H1 (cell line): ENCODE measurements around the gene CLASP2. TPM values are rescaled to one million over a fixed set of nuclear protein-coding genes. Genes with fewer than 3 reads are reported as not detected.

ENCODE experiments used
- CTCF ChIA-PET: fragments of 300-600 bp; sonication (Branson Sonifier 250); formaldehyde crosslinking; loops from one replicate; lab custom pipeline; 2021; ENCODE audit not compliant: partially characterized antibody; lab: Charles Lee
- POLR2A ChIA-PET: fragments of 300-600 bp; sonication (Branson Sonifier 250); formaldehyde crosslinking; loops from one replicate; lab custom pipeline; 2021; ENCODE audit warnings: inconsistent platforms; ENCODE audit not compliant: partially characterized antibody; lab: Charles Lee
- DNase-seq, 2 experiments: peaks; one replicate each; pipeline versions ENCODE4 v3.0.0 to v3.0.0-alpha.2; 2010 to 2022; ENCODE audit warnings: low spot score in 2 of 2, low read depth in 1 of 2, mixed read lengths in 1 of 2
- FAIRE-seq: peaks from 2 replicates; lab custom pipeline; 2011; peaks lifted over from hg19 to GRCh38; lab: Jason Lieb, UNC
- H2AFZ ChIP-seq: 2 replicates; pipeline ENCODE4 v1.8.1; 2012; ENCODE audit warnings: low read length, inconsistent platforms
- H2AK5ac ChIP-seq: 2 replicates; pipeline ENCODE4 v1.6.1; 2013; ENCODE audit warnings: low read depth, low read length
- H2BK120ac ChIP-seq: replicated peaks from 2 replicates; pipeline ENCODE3; 2013; ENCODE audit warnings: low read depth, low read length, inconsistent platforms
- H2BK12ac ChIP-seq: 2 replicates; pipeline ENCODE4 v1.6.1; 2013; ENCODE audit warnings: low read depth, low read length
- H2BK15ac ChIP-seq: 2 replicates; pipeline ENCODE4 v1.6.1; 2013; ENCODE audit warnings: low read length
- H2BK20ac ChIP-seq: 2 replicates; pipeline ENCODE4 v1.6.1; 2013; ENCODE audit warnings: low read length
- H2BK5ac ChIP-seq: 2 replicates; pipeline ENCODE4 v1.6.1; 2013; ENCODE audit warnings: low read depth, low read length
- H3K14ac ChIP-seq: 2 replicates; pipeline ENCODE4 v1.6.1; 2013; ENCODE audit warnings: inconsistent platforms; ENCODE audit not compliant: insufficient read length
- H3K18ac ChIP-seq: 2 replicates; pipeline ENCODE4 v1.6.1; 2013; ENCODE audit warnings: low read length; ENCODE audit errors: extremely low read depth
- H3K23ac ChIP-seq: 2 replicates; pipeline ENCODE4 v1.6.1; 2013; ENCODE audit warnings: inconsistent platforms; ENCODE audit not compliant: insufficient read length
- H3K23me2 ChIP-seq: 2 replicates; pipeline ENCODE4 v1.6.1; 2013; ENCODE audit warnings: low read depth, low read length
- H3K27ac ChIP-seq: 2 replicates; pipeline ENCODE4 v1.6.1; 2011; ENCODE audit warnings: low read depth, low read length, inconsistent platforms
- H3K27me3 ChIP-seq, 4 experiments: replicated peaks in 1 of 4; 1 replicate in 1 of 4; 2 replicates in 3 of 4; pipeline versions ENCODE4 v1.6.1 to v1.8.1; 2011 to 2013; ENCODE audit warnings: low read length in 3 of 4, mild to moderate bottlenecking in 3 of 4, inconsistent platforms in 2 of 4, mixed read lengths in 2 of 4, moderate library complexity in 1 of 4; ENCODE audit not compliant: control insufficient read depth in 3 of 4, insufficient read depth in 3 of 4; ENCODE audit errors: extremely low read depth in 1 of 4
- H3K36me3 ChIP-seq, 4 experiments: 2 replicates each; pipeline versions ENCODE4 v1.6.1 to v1.8.1; 2011 to 2013; ENCODE audit warnings: mild to moderate bottlenecking in 4 of 4, low read length in 3 of 4, moderate library complexity in 2 of 4, control low read depth in 1 of 4, inconsistent platforms in 1 of 4; ENCODE audit not compliant: insufficient read depth in 4 of 4, control insufficient read depth in 2 of 4
- H3K4ac ChIP-seq: replicated peaks from 2 replicates; pipeline ENCODE3; 2013; ENCODE audit warnings: low read length, low read depth, mixed read lengths, inconsistent platforms; ENCODE audit not compliant: insufficient read length
- H3K4me1 ChIP-seq, 4 experiments: replicated peaks in 1 of 4; 1 replicate in 1 of 4; 2 replicates in 3 of 4; pipeline versions ENCODE4 v1.6.1 to v1.8.1; 2011 to 2013; ENCODE audit warnings: low read length in 3 of 4, inconsistent platforms in 2 of 4, mixed read lengths in 1 of 4; ENCODE audit not compliant: insufficient read depth in 4 of 4, control insufficient read depth in 3 of 4
- H3K4me2 ChIP-seq, 2 experiments: 2 replicates each; pipeline versions ENCODE4 v1.6.1 to v1.8.1; 2011 to 2013; ENCODE audit warnings: low read depth in 2 of 2, low read length in 2 of 2, control low read depth in 1 of 2, inconsistent platforms in 1 of 2, mild to moderate bottlenecking in 1 of 2; ENCODE audit not compliant: insufficient read depth in 1 of 2
- H3K4me3 ChIP-seq, 4 experiments: fragments of 200-600, 300-600 bp in 1 of 4; sonication (generic), shearing (Covaris generic), sonication (Bioruptor Twin) in 1 of 4; 2 replicates each; pipeline versions ENCODE4 v1.5.1 to v1.8.1; 2011 to 2016; ENCODE audit warnings: low read length in 4 of 4, low read depth in 3 of 4, control low read depth in 2 of 4, inconsistent platforms in 2 of 4, mild to moderate bottlenecking in 2 of 4, mixed read lengths in 1 of 4, moderate library complexity in 1 of 4; ENCODE audit not compliant: insufficient read depth in 2 of 4; ENCODE audit errors: extremely low read depth in 1 of 4
- H3K56ac ChIP-seq: replicated peaks from 2 replicates; pipeline ENCODE3; 2013; ENCODE audit warnings: low read depth, mild to moderate bottlenecking, mixed read lengths, low read length, inconsistent platforms; ENCODE audit not compliant: insufficient read length
- H3K79me1 ChIP-seq: 2 replicates; pipeline ENCODE4 v1.6.1; 2013; ENCODE audit warnings: low read depth, low read length, control low read depth
- H3K79me2 ChIP-seq, 2 experiments: 2 replicates each; pipeline versions ENCODE4 v1.6.1 to v1.8.1; 2012 to 2013; ENCODE audit warnings: low read length in 2 of 2, mild to moderate bottlenecking in 2 of 2, inconsistent platforms in 1 of 2; ENCODE audit not compliant: insufficient read depth in 2 of 2, control insufficient read depth in 1 of 2
- H3K9ac ChIP-seq, 4 experiments: replicated peaks in 1 of 4; 1 replicate in 1 of 4; 2 replicates in 3 of 4; pipeline versions ENCODE4 v1.6.1 to v1.8.1; 2011 to 2013; ENCODE audit warnings: low read depth in 3 of 4, low read length in 3 of 4, control low read depth in 2 of 4, mild to moderate bottlenecking in 2 of 4, moderate library complexity in 2 of 4, inconsistent platforms in 1 of 4; ENCODE audit errors: extremely low read depth in 1 of 4
- H3K9me3 ChIP-seq, 2 experiments: 2 replicates each; pipeline versions ENCODE4 v1.6.1 to v1.8.1; 2012 to 2013; ENCODE audit warnings: mild to moderate bottlenecking in 2 of 2, moderate library complexity in 2 of 2, control low read depth in 1 of 2, inconsistent platforms in 1 of 2, low read depth in 1 of 2, low read length in 1 of 2, mixed read lengths in 1 of 2; ENCODE audit not compliant: insufficient read depth in 2 of 2
- H4K20me1 ChIP-seq, 2 experiments: replicated peaks in 1 of 2; 2 replicates each; pipeline versions ENCODE3 to v1.8.1; 2011 to 2013; ENCODE audit warnings: inconsistent platforms in 2 of 2, low read length in 2 of 2, mild to moderate bottlenecking in 1 of 2; ENCODE audit not compliant: insufficient read depth in 2 of 2, control insufficient read depth in 1 of 2
- H4K5ac ChIP-seq: 2 replicates; pipeline ENCODE4 v1.6.1; 2013; ENCODE audit warnings: low read length, low read depth, mixed read lengths, inconsistent platforms; ENCODE audit not compliant: insufficient read length
- H4K8ac ChIP-seq: 2 replicates; pipeline ENCODE4 v1.8.0; 2013; ENCODE audit warnings: mild to moderate bottlenecking, moderate library complexity, low read length, inconsistent platforms; ENCODE audit not compliant: insufficient read depth; ENCODE audit errors: extremely low read depth
- H4K91ac ChIP-seq: replicated peaks from 2 replicates; pipeline ENCODE3; 2013; ENCODE audit warnings: low read length, mixed read lengths, inconsistent platforms; ENCODE audit not compliant: insufficient read length
- ATF2 ChIP-seq: IDR thresholded peaks from 2 replicates; pipeline ENCODE4 v1.6.1; 2012; ENCODE audit warnings: low read length, inconsistent platforms
- BCL11A ChIP-seq, 2 experiments: IDR thresholded peaks; one replicate each; pipeline ENCODE4 v1.6.1; 2011; ENCODE audit warnings: low read depth in 2 of 2, low read length in 2 of 2, mild to moderate bottlenecking in 2 of 2
- CHD1 ChIP-seq: IDR thresholded peaks from 2 replicates; pipeline ENCODE4 v1.6.1; 2012; ENCODE audit warnings: low read depth, low read length, improper control_type of control experiment
- GTF2F1 ChIP-seq: IDR thresholded peaks from 2 replicates; pipeline ENCODE4 v1.6.1; 2012; ENCODE audit warnings: low read depth, low read length, improper control_type of control experiment, borderline replicate concordance
- PHF8 ChIP-seq: fragments of 200-600 bp; sonication (generic); conservative IDR thresholded peaks from 2 replicates; pipeline ENCODE4 v1.7.1; 2012; ENCODE audit warnings: low read depth, mild to moderate bottlenecking, inconsistent platforms, low read length, moderate library complexity
- RBBP5 ChIP-seq: IDR thresholded peaks from 2 replicates; pipeline ENCODE4 v1.7.1; 2012; ENCODE audit warnings: low read depth, mild to moderate bottlenecking, inconsistent platforms, low read length, moderate library complexity, borderline replicate concordance
- TAF7 ChIP-seq: optimal IDR thresholded peaks from 2 replicates; pipeline ENCODE3; 2011; ENCODE audit warnings: low read depth, mild to moderate bottlenecking, inconsistent platforms, low read length, moderate library complexity, borderline replicate concordance
- TCF12 ChIP-seq: IDR thresholded peaks from 2 replicates; pipeline ENCODE4 v1.6.1; 2011; ENCODE audit warnings: low read depth, mild to moderate bottlenecking, low read length
- TEAD4 ChIP-seq: IDR thresholded peaks from 2 replicates; pipeline ENCODE4 v1.6.1; 2012; ENCODE audit warnings: low read depth, low read length, inconsistent platforms, mixed read lengths
- USF2 ChIP-seq: IDR thresholded peaks from 2 replicates; pipeline ENCODE4 v1.6.1; 2011; ENCODE audit warnings: low read length, improper control_type of control experiment
- YY1 ChIP-seq: IDR thresholded peaks from 2 replicates; pipeline ENCODE4 v1.6.1; 2011; ENCODE audit warnings: low read depth, mild to moderate bottlenecking, low read length
- WGBS, 2 experiments: shearing (Covaris generic) in 1 of 2; methylation state at CpG; one replicate each; pipeline versions ENCODE4 v1.1.6 to v1.1.7; 2013 to 2015; ENCODE audit warnings: low lambda C conversion rate in 2 of 2, mixed read lengths in 2 of 2, inconsistent platforms in 1 of 2, low coverage in 1 of 2, missing lambda C conversion rate in 1 of 2; ENCODE audit not compliant: insufficient replicate concordance in 2 of 2, insufficient coverage in 1 of 2, insufficient read length in 1 of 2; ENCODE audit errors: extremely low coverage in 1 of 2, missing lambda C conversion rate in 1 of 2; 5-methylcytosine and 5-hydroxymethylcytosine counted together
- polyA plus RNA-seq, 7 experiments: library from polyadenylated mRNA; depleted of rRNA in 3 of 7; stranded (reverse) in 5 of 7; unstranded in 2 of 7; fragments of >200 nt in 5 of 7; fragments of 200-250 nt in 2 of 7; gene quantifications; 1 replicate in 5 of 7; 2 replicates in 1 of 7; 4 replicates in 1 of 7; pipeline versions ENCODE4 v1.2.1 to v1.2.3, GENCODE V29; 2011 to 2013; ENCODE audit warnings: missing spikeins in 2 of 7, mixed read lengths in 2 of 7
- total RNA-seq: library from RNA; stranded (reverse); fragmentation: NEBNext Ultra II Directional; extraction: Animal tissue kit (Norgen Biotek cat#: 25700); gene quantifications from 2 replicates; pipeline ENCODE4 v1.2.1, GENCODE V29; 2021

CLASP2 gene
- total and polyA plus RNA-seq, 2 of the 8 experiments (the other 6 are each of a cell fraction or from before 2014, with no cell fraction given): 21.7 to 58.0 TPM

GRCh38 chr3:33644582-33644981 lies 73.5 kb downstream of the CLASP2 start:
- DNase-seq (no peak), FAIRE-seq (no peak)
- no peak overlapping the region for H3K4me2 ChIP-seq
- WGBS, 2 experiments: 84% methylated on average over 4 of the region's 4 CpGs; no CpG with 5 or more reads in 1 of the 2 experiments
- H2BK5ac ChIP-seq: no peak overlapping the region
- H3K4ac ChIP-seq: no peak overlapping the region
- no peak overlapping the region for H3K27ac ChIP-seq
- no peak overlapping the region for H2BK20ac ChIP-seq
- 0 out of 2 replicates have a peak, but pooled peaks cover 2% of the 10 kb centered on the region for H3K79me1 ChIP-seq
- H4K8ac ChIP-seq: no peak overlapping the region
- H3K18ac ChIP-seq: no peak overlapping the region
- H3K23me2 ChIP-seq: no peaks in the 10 kb centered on the region; the same call in 1 of the 2 replicates
- H3K36me3 ChIP-seq: peaks cover 0 to 4% (median 0%) of the 10 kb centered on the region in 4 experiments; a peak in 1 of 8 replicates
- no peak overlapping the region for H2AFZ ChIP-seq
- H3K4me1 ChIP-seq: peaks cover 0 to 4% (median 2%) of the 10 kb centered on the region in 4 experiments; a peak in 3 of 7 replicates
- H2BK12ac ChIP-seq: no peak overlapping the region
- H3K14ac ChIP-seq: no peak overlapping the region
- H3K4me3 ChIP-seq: no peak overlapping the region
- no peak overlapping the region for H3K56ac ChIP-seq
- H4K5ac ChIP-seq: no peak overlapping the region
- peaks cover 0 to 1% of the 10 kb centered on the region in 2 experiments; a peak in 1 of 4 replicates for H3K79me2 ChIP-seq
- H3K9me3 ChIP-seq: no peaks in the 10 kb centered on the region
- CTCF ChIA-PET: interaction anchor here (1.0 to 1.5 kb wide), 4 partner anchors 8 to 143 kb away, joined by 3 to 8 read pairs (median 3); no protein-coding TSS in a partner anchor
- no peak overlapping the region for H4K91ac ChIP-seq
- peaks cover 1 to 2% of the 10 kb centered on the region in 2 experiments for H4K20me1 ChIP-seq
- no peak overlapping the region for H2BK15ac ChIP-seq
- no peak overlapping the region for H2AK5ac ChIP-seq
- no peak overlapping the region for H3K9ac ChIP-seq
- no peak overlapping the region for H3K23ac ChIP-seq
- H2BK120ac ChIP-seq: no peak overlapping the region
- POLR2A ChIA-PET: interaction anchor here (0.6 kb wide), 1 partner anchor 86 kb away, joined by 3 read pairs; no protein-coding TSS in a partner anchor
- no peaks in the 10 kb centered on the region for H3K27me3 ChIP-seq
- TF ChIP-seq GTF2F1: no peak
- TF ChIP-seq CHD1: no peak
- TF ChIP-seq TCF12: no peak
- TF ChIP-seq PHF8: no peak
- TF ChIP-seq TAF7: no peak
- TF ChIP-seq YY1: no peak
- TF ChIP-seq USF2: no peak
- TF ChIP-seq BCL11A (IDR thresholded peaks at IDR 0.05; ENCODE audit: low read depth in 2 of 2, low read length in 2 of 2): no peak
- no peak for TF ChIP-seq TEAD4
- no peak for TF ChIP-seq RBBP5
- TF ChIP-seq ATF2: no peak
